Mucosa of gallbladder (tissue), 1 donor: Measurements from ENCODE around the gene OR52B2. TPM values are rescaled to one million over a fixed set of nuclear protein-coding genes. Genes with fewer than 3 reads are reported as not detected.

Source experiments
- DNase-seq: peaks from one replicate; pipeline ENCODE4 v3.0.0-alpha.2; 2020; ENCODE audit warnings: low spot score
- total RNA-seq: library from RNA; stranded (reverse); gene quantifications from one replicate; pipeline ENCODE4 v1.2.1, GENCODE V29; 2021
- donor health status: DM: no; HTN: no; CAD: no.

OR52B2 gene
- not detected for total RNA-seq

DNA sequence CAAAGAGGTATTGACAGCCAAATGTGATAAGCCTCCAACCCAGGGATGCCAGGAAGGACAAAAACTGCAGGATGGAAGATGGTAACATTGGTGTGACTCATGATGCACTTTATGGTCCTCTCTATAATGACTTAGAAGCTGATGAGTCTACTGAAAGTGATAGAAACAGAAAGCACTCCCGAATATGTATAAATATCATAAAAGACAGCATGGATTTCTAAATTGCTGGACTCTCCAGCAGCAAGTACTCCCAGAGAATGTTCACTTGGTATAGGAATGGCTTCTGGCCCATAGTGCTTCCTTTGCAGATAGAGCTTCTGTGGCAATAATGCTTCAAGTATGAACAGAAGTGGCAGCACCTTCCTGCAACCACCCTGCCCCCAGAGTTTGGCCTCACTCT is at the start of gene OR52B2:
OR52B2 (minus strand) TSS at position 101 of the 400 bp plus-strand sequence; CDS start at position 101, 0 bp downstream.
- DNase-seq: no peak

DNA sequence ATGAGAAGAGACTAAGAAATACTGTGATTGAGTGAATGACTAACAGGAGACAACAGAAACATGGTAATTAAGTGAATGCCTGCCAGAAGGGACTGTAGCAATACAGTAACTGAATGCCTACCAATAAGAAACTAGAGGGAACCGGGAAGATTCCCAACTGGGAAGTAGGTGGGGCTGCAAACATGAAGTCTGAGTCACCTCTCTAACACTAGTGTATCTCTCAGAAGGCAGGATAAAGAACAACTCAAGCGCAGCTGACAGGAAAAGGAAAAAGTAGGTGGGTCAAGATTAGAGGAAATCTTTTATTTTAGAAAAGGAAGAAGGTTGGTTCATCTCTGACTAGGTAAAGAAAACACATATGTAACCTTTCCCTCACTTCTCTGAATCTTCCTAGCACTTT is 49.2 kb upstream of the OR52B2 start:
- peak; percentile 29 for DNase-seq

DNA sequence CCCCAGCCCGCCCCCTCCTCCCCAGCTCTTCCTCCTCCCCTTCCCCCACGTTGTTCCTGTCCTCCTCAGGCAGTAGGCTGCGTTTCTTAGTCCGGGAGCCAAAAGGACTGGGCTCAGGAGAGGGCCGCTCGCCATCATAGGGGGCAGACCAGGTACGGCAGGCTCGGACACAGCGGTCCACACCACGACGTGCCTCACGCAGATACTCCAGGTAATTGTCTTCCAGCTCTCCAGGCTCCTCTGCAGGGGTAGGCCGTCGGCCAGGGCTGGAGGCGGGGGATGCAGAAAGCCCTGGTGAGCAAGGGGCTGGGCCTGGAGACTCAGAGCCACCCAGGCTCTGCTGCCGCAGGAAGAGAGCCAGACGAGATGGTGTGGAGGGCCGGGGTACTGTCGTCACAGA is 47.6 kb upstream of the OR52B2 start:
- DNase-seq: no peak

DNA sequence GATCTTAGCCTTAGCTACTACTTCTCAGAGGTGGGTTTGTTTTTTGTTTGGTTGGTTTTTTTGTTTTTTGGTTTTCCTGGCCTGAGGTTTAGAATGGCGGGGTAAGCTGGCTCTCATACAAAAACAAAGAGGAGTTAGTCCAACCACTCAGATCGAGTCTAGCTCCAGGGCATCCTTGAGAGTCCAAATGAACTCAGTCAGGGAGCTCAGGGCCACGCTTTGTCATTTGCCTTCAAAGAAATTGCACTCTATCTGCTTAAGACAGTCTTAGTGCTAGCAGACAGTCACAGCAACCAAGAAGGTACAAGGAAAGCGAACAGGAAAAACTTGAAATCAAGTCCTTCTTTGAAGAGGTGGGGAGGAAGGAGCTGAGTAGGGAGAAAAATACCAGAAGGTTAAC is 46.4 kb upstream of the OR52B2 start:
- DNase-seq: no peak

DNA sequence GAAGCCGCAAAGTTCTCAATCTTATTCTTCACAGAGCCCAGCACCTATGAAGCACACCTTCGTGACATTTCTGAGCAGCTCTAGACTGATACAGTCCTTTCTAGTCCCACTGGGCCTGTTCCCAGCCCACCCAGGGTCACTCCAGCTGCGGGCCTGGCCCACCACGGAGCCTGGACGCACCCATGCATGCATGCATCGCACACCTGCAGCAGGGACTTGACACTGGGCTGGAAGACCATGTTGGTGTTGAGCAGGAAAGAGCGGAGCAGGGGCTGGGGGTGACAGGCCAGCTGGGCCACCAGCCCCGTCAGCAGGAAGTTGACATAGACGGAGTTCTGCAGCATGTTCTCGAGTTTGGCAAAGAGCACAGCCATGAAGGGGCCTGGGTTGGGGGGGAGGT is 44.4 kb upstream of the OR52B2 start:
- DNase-seq: no peak

DNA sequence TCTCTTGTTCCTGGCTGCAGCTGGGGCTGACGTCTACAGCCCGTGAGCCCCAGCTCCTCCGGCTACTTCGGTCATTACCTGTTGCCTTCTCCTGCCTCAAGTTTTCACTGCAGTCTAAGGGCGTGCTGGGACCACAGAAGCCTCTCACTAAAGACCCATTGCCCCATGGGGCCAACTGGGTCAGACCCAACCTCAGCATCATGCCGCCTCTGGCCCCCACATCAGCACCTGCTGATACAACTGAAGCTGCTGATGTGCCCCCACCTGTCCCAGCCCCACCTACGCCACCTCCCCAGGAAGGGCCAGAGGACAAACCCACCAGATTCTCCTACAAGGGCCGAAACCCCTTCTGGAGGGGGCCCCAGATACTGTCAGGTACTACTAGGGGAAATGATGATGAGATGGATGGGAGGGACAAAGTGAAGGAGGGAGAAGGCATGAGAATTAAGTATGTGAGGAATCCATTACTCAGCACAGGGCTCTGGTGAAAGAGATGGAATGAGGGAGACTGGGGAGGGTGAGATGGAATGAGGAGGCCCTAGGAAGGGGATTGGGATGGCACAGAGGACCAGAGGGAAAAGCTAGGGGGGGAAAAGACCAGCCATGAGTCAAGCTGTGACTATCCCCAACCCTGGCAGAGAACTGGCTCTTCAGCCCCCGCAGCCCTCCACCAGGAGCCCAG is 40.3 kb upstream of the OR52B2 start:
- DNase-seq: no peak

DNA sequence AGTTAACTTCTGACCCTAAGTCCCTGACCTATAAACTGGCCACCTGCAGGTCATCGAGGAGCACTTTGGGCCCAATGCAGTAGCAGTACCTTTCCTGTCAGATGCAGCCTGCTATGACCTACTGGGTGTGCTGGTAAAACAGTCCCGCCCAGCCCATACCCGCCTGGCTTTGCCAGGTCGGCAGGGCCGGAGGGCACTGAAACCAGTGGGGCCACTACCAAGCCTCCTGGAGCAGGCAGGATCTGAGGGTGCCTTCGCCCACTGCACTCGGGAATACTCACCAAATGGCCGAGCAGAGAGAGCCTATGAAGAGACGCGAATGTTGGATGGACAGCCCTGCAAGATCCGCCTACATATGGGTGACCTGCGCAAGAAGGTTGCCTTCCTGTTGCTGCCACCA is 39.7 kb upstream of the OR52B2 start:
- DNase-seq: no peak

DNA sequence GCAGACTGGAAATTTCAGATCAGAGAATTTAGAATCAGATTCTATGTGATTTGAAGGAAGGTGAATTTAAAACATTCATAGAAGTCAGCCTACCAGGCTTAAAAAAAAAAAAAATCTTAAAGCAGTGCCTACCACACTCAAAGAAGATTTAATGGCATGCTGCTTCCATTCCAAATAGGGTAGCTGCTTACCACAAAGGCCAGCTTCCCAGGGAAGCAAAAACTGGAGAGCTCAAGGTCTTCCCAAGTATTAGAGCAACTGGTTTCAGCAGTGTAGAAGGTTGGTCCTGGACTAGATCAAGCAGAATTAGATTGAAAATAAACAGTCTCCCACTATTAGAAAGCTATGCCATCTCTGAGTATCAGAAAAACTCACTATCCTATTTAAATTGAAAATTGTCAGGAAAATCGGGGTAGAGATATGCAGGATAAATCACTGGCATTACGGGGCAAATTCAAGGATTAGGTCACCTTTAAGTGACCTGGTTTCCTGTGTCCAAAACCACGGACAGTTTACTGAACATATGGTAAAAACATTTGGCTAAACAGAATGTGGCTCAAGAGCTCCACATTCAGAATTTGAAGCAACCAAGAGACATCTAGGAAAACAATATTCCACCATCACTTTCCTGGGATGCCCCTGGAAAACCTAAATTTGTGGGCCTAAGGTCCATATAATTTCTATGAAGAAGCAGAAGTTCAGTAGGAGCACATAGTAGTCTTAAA is 36.5 kb upstream of the OR52B2 start:
- DNase-seq: no peak

DNA sequence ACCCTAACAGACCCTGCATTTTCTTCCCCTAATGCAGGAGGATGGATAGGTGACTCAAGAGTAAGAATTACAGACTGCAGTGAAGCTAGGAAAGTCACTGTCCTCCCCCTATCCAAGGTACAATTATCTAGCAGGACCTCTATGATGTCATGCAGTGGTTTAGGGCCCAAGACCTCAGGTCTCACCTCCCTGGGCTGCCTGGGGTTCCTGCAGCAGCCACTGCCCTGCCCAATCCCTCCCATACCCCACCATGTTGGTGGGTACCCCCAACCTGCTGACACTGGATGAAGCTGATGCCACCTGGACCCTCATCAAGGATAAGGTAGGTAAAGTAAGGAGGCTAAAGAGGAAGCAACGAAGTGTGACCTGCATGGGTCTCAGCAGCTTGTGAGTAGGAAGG is 35.2 kb upstream of the OR52B2 start, which contains the start of gene C11orf42:
C11orf42 (plus strand) TSS at position 192 of the 400 bp plus-strand sequence; CDS start at position 251, 59 bp downstream.
- no peak for DNase-seq

DNA sequence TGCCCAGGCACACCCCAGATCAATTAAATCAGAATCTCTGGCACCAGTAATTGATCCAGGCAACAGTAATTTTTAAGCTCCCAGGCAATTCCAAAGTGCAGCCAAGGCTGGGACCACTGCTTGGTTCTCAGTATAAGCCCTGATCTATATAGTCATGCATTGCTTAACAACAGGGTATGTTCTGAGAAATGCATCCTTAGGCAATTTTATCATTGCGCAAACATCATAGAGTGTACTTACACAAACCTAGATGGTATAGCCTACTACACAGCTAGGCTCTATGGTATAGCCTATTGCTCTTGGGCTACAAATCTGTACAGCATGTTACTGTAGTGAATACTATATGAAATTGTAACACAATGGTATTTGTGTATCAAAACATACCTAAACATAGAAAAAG is 34.6 kb upstream of the OR52B2 start:
- no peak for DNase-seq

DNA sequence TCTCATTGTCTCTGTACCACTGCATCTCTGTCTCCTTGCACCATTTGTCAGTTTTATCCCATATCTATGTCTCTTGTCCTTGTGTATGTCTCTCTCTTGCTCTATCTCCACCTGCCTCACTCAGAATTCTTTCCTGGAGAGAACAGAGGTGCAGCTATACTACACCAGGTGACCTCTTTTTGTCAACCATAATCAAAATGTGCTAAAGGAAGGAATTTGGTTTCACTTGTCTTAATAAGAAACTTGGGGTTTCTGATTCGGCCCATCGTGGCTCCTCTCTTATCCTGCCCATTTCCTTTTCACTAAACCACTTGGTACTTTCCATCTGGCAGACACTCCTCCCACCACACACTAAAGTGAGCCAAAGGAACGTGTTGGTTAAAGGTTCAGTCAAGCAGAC is 33.2 kb upstream of the OR52B2 start:
- no peak for DNase-seq

DNA sequence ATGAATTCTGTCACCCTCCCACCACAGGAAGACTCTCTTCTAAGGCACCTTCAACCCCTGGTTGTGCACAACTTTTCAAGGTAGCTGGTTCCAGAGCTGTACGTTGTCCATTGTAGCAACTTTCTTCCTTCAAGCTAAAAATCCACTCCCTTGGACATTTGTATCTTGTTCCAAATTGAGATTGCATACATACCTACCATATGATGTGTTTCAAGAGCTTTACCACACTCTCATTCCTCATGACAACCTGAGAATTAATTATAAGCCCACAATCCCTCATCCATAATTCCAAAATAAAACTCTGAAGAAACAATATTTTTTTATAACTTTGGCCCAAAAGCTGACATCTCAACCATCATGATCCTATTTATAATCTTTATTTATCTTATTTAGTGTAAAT is 31.9 kb upstream of the OR52B2 start:
- no peak for DNase-seq

DNA sequence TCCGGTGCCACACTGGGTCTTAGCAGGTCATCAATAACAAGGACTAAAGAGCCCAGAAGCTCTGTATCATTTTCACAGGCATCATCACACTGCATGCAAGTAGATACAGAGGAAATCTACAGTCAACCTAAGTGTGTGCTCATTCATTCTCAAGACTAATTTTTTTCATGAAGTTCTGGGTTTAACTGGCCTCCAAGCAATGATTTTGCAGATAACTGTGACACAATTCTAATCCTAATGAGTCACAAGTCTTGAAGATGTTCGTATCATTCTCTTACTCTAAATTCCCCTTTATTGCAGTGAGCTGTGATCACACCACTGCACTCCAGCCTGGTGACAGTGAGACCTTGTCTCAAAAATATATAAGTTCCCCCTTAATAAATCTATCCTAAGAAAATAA is 31.4 kb upstream of the OR52B2 start:
- no peak for DNase-seq

DNA sequence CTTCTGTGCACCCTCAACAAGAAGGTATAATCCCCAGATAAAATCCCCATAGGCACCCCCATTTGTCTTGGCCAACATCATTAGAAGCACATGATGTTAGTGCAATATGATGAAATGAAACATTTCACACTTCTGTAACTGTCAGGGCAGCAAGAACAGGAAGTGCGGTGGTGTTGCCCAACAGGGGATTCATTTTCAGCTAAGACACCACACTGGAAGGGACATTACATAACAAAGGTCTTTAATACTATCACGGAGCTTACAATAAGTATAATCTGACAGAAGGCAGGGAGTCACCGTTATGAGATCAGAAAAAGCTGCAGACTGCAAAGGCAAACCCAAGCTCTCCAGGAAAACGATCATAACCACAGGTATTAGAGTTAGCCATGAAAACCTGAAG is 30.8 kb upstream of the OR52B2 start:
- peak; percentile 33 for DNase-seq

DNA sequence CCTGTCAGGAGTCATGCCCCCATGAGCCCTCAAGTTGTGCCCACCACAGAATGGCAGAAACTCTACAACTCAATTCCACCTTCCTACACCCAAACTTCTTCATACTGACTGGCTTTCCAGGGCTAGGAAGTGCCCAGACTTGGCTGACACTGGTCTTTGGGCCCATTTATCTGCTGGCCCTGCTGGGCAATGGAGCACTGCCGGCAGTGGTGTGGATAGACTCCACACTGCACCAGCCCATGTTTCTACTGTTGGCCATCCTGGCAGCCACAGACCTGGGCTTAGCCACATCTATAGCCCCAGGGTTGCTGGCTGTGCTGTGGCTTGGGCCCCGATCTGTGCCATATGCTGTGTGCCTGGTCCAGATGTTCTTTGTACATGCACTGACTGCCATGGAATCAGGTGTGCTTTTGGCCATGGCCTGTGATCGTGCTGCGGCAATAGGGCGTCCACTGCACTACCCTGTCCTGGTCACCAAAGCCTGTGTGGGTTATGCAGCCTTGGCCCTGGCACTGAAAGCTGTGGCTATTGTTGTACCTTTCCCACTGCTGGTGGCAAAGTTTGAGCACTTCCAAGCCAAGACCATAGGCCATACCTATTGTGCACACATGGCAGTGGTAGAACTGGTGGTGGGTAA is 29.2 kb upstream of the OR52B2 start, which contains the start of gene OR52W1:
OR52W1 (plus strand) TSS at position 51 of the 637 bp plus-strand sequence; CDS start at position 51, 0 bp downstream.
- no peak for DNase-seq

DNA sequence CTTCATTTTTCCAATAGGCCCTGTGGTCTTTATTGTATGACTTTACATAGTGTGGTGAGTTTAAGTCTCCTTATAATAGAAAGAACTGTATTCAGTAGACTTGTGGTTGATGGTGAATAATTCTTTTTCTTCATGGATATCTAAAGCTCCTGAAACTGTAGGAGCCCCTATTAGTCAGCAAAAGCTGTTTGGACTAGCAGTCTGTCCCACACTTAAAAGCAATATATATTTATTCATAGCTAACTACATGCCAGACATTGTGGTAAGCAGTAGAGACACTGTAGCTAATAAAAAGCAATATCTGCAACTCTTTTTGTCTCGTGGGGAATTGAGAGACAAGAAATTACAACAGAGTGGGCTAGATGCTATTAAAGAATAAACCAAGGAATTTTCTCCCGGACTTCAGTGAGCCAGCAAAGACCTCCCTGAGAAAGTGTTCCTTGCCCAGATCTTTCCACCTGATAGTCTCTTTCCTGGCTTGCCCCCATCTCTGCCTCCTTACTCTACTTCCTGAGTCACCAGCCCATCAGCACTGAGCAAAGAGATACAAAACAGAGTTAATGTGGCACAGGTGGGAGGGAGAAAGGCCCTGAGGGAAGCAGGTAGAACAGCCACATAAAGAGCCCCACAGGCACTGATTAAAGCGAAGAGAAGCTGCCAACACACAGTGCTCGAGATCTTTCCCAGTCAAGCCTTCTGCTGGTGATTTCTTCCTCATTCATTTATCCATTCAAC is 27.5 kb upstream of the OR52B2 start:
- DNase-seq: no peak

DNA sequence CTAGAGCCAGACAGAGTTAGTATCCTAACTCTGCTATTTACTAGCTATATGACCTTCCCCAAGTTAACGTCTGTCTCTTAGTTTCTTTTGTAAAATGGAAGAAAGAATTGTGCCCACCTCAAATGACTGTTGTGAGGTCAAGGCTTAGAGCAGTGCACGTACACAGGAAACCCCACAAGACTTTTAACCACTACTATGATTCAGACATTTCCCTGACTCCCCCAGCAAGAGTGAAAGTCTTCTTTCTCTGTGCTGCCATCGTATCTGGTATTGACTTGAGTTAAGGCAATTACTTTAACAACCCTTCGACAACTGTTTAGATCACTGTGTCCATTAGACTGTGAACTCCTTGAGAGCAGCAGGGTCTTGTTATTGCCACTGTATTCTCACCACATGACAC is 26.3 kb upstream of the OR52B2 start:
- DNase-seq: no peak

DNA sequence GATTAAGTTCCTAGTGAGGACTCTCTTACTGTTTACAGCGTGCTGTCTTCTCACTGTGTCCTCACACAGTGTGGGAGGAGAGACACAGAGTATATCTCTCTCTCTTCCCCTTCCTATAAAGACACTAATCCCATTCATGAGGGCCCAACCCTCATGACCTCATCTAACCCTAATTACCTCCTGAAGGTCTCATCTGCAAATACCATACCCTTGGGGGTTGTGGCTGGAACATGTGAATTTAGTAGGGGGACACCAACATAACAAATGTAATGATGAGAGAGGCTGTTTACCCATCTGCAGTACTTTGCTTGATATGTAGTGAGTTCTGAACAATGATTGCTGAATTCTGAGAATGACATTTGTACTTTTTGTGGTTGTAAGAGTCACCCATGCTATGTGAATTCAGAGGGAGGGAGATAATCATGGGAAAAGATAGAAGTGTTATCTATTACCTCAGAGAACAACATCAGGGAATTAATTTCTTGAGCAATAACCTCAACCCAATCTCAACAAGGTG is 24.0 kb upstream of the OR52B2 start:
- no peak for DNase-seq

DNA sequence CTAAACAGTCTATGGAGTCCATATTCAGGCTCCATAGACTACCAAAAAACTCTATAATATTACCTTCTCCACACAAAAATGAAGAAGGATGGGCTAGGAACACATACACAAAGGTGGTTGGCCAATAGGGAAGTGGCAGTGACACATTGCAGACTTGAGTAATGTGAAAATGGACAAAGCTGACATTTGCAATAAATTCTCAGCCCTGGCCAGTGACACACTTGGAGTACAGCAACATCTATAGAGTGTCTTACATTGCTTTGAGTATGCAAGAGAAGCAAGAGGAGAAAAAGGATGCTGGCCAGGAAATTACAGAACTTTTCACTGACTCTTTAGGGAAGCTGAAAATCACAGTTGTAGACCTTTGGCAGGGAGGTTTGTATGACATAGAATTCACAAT is 21.6 kb upstream of the OR52B2 start:
- DNase-seq: no peak

DNA sequence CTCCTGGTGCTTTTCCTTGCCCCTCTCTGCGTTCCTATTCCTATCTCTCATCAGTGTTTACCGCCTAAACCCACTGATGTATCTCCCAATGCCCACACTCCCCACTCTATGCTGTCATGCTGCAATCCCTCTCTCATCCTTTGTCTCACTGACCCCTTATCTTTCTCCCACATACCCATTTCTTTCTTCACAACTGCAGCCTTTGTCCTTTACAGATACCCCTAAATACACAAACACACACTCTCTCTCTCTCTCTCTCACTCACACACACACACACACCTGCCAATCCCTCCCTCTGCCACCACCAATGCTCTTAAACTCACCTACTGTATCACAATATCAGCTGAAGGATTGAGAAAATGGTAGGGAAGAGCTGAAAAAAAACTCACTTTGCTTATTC is 5.3 kb upstream of the OR52B2 start:
- DNase-seq: no peak

DNA sequence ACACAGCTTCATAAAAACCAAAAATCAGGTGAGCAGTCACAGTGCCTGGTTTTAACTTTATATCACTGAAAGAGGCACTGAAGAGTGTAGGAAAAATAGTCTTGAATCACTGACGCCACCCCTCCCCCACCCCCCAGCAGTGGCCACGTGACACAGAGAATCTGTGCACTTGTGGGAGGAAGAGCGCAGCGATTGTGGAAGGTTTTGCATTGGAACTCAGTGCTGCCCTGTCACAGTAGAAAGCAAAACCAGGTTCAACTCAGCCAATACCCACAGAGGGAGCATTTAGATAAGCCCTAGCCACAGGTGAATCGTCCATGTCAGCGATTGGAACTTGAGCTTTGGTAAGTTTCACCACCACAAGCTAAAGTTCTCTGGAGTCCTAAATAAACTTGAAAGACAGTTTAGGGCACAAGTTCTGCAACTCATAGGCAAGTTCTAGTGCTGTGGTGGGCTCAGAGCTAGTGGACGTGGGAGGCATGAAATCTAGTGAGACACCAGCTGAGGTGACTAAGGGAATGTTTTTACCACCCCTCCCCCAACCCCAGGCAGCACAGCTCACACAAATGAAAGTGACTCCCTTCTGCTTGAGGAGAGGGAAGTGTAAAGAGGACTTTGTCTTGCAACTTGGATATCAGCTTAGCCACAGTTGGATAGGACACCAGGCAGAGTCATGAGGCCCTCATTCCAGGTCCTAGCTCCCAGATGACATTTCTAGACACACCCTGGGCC is 13.3 kb downstream of the OR52B2 start:
- DNase-seq: no peak
